Effector memory CD4-positive, alpha-beta T cell (primary cell): ENCODE data around the gene PHACTR3.

Experiments
- DNase-seq, 3 donors: peaks; one replicate each; pipeline ENCODE4 v3.0.0-alpha.2; 2020
- H3K27ac ChIP-seq: 2 replicates; pipeline ENCODE4 v1.7.0; 2013; ENCODE audit warnings: mild to moderate bottlenecking, low read length, moderate library complexity; ENCODE audit not compliant: insufficient read depth, poor library complexity, severe bottlenecking
- H3K27me3 ChIP-seq: replicated peaks from 2 replicates; pipeline ENCODE4 v1.7.0; 2013; ENCODE audit warnings: mild to moderate bottlenecking, low read length; ENCODE audit not compliant: insufficient read depth, control insufficient read depth, poor library complexity, severe bottlenecking
- H3K36me3 ChIP-seq: 2 replicates; pipeline ENCODE4 v1.7.0; 2013; ENCODE audit warnings: mild to moderate bottlenecking, low read length, moderate library complexity; ENCODE audit not compliant: control insufficient read depth, insufficient read depth
- H3K4me1 ChIP-seq: 2 replicates; pipeline ENCODE4 v1.7.0; 2013; ENCODE audit warnings: low read length, mild to moderate bottlenecking; ENCODE audit not compliant: control insufficient read depth, insufficient read depth, poor library complexity, severe bottlenecking
- H3K4me3 ChIP-seq: 2 replicates; pipeline ENCODE4 v1.7.0; 2013; ENCODE audit warnings: low read length, low read depth, mild to moderate bottlenecking; ENCODE audit not compliant: insufficient read depth, poor library complexity, severe bottlenecking
- H3K9me3 ChIP-seq: 2 replicates; pipeline ENCODE4 v1.7.0; 2013; ENCODE audit warnings: mild to moderate bottlenecking, low read length, moderate library complexity; ENCODE audit not compliant: control insufficient read depth

PHACTR3 gene

GRCh38 chr20:59667981-59668515 is 63.7 kb downstream of the PHACTR3 start:
- no peak for DNase-seq
- Histone ChIP-seq H3K9me3 (no peaks in the 10 kb centered on the region), H3K27me3 (no peaks in the 10 kb centered on the region), H3K4me3 (no peak overlapping the region), H3K27ac (no peak overlapping the region), H3K4me1 (no peaks in the 10 kb centered on the region), H3K36me3 (no peaks in the 10 kb centered on the region)

DNA sequence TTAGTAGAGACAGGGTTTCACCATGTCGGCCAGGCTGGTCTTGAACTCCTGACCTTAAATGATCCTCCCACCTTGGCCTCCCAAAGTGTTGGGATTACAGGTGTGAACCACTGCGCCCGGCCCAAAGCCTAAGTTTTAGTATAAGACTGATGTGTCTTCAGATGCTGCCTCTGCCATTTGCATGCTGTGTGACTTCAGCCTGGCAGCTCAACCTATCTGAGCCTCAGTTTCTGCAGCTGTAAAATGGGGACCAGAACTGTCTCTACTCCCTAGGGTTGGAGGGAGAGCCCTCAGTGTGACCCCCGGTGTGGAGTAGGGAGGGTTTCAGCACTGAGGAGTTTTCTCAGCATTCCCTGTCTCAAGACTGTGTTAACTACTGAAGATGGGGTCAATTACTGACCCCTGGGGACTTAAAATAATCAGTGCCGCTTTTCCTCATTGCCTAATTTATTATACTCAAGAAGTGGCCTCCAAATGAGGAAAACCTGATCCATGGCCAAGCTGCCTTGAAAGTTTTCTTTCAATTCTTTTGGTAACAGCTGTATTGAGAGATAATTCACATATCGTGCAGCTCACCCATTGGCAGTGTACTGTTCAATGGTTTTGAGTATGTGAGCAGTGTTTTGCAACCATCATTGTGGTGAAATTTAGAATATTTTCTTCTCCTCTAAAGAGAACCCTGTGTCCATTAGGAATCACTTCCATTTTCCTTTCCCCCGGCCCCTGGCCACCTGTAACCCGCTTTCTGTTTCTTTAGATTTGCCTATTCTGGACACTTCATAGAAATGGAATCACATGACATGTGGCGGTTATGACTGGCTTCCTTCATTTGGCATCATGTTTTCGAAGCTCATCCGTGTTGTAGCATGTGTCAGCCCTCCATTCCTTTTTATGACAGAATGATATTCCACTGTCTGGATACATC is 64.8 kb downstream of the PHACTR3 start:
- Histone ChIP-seq H3K4me1 (no peaks in the 10 kb centered on the region), H3K36me3 (no peaks in the 10 kb centered on the region), H3K27me3 (no peaks in the 10 kb centered on the region), H3K27ac (no peak overlapping the region), H3K9me3 (no peaks in the 10 kb centered on the region), H3K4me3 (no peak overlapping the region)
- no peak for DNase-seq

GRCh38 chr20:59670786-59671492 is 66.6 kb downstream of the PHACTR3 start:
- Histone ChIP-seq H3K4me3 (no peak overlapping the region), H3K9me3 (no peaks in the 10 kb centered on the region), H3K27me3 (no peaks in the 10 kb centered on the region), H3K36me3 (no peaks in the 10 kb centered on the region), H3K4me1 (no peaks in the 10 kb centered on the region), H3K27ac (no peak overlapping the region)
- no peak for DNase-seq

GRCh38 chr20:59671661-59672471 is 67.5 kb downstream of the PHACTR3 start:
- Histone ChIP-seq H3K9me3 (no peaks in the 10 kb centered on the region), H3K36me3 (no peaks in the 10 kb centered on the region), H3K4me1 (no peaks in the 10 kb centered on the region), H3K27me3 (no peaks in the 10 kb centered on the region), H3K4me3 (no peak overlapping the region), H3K27ac (no peak overlapping the region)
- no peak for DNase-seq

- Histone ChIP-seq H3K36me3 (no peaks in the 10 kb centered on the region), H3K4me3 (no peak overlapping the region), H3K4me1 (no peaks in the 10 kb centered on the region), H3K27ac (no peak overlapping the region), H3K9me3 (no peaks in the 10 kb centered on the region), H3K27me3 (no peaks in the 10 kb centered on the region)
- DNase-seq, result no peak
These were observed 68.2 kb downstream of the PHACTR3 start for GRCh38 chr20:59672576-59672975.

GRCh38 chr20:59673288-59673997 is 69.1 kb downstream of the PHACTR3 start:
- H3K4me1 ChIP-seq, result no peaks in the 10 kb centered on the region
- H3K4me3 ChIP-seq, result no peak overlapping the region

DNA sequence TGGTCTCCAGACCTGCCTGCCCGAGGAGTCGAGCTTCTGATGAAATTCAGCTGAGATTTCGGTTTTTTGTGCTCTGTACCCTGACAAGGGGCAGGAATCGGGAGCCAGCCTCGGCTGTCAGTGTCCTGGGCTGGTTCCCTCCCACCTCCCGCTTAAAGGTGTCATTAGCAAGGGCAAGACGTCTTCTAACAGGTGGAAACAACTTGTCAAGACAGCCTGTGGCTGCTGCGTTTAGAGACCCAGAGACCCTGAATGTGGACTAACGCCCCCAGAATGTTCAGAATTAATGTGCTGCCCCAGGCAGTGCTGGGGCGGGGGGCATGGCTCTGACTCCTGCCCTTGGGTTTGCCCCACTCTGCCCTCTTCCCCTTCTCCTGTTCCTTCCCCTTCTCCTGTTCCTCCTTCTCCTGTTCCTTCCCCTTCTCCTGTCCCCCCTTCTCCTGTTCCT is 69.7 kb downstream of the PHACTR3 start:
- Histone ChIP-seq H3K4me1 (no peaks in the 10 kb centered on the region), H3K27ac (no peak overlapping the region), H3K4me3 (no peak overlapping the region), H3K36me3 (no peaks in the 10 kb centered on the region), H3K9me3 (no peaks in the 10 kb centered on the region), H3K27me3 (no peaks in the 10 kb centered on the region)
- DNase-seq, result no peak

More at GRCh38 chr20:59673288-59673997, 69.1 kb downstream of the PHACTR3 start:
- DNase-seq, result no peak
- H3K27ac ChIP-seq, result no peak overlapping the region
- no peaks in the 10 kb centered on the region for H3K27me3 ChIP-seq
- H3K36me3 ChIP-seq, result no peaks in the 10 kb centered on the region
- H3K9me3 ChIP-seq, result no peaks in the 10 kb centered on the region

DNA sequence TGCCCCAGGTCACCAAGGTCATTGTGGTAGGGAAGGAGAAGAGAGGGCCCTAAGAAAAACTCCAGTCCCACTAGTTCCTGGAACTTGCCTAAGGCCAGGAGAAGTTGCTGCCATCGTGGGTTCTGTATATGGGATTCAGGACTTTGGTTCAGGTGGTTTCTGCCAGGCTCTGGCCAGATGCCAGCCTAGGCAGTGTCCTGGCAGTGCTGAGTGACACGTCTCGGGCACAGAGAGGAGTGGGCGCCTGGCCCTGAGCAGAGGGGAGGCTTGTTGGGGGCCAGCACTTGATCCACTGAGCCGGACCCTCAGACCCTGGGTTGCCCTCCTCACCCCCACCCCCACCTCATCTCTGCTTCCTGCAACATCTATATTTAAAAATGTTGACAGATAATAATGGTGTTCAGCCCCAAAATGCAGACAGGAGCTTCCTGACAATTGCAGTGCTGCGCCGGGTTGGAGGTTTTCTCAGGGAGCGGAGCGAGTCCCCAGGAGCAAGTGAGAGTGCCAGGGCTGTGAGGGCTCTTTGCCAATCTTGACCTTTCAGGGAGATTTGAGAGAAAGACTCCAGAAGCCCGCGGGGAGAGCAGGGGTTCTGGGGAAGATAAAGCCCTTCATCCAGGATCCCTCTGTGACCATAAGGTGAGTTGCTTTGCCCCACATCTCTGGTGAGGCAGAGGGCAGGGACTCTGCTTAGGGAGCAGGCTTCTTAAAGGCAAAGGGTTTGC is 71.9 kb downstream of the PHACTR3 start:
- Histone ChIP-seq H3K4me1 (no peaks in the 10 kb centered on the region), H3K36me3 (no peaks in the 10 kb centered on the region), H3K4me3 (no peak overlapping the region), H3K9me3 (no peaks in the 10 kb centered on the region), H3K27ac (no peak overlapping the region), H3K27me3 (no peaks in the 10 kb centered on the region)
- no peak for DNase-seq

GRCh38 chr20:59676851-59677182 is 72.5 kb downstream of the PHACTR3 start:
- no peak for DNase-seq
- no peaks in the 10 kb centered on the region for H3K36me3 ChIP-seq
- no peaks in the 10 kb centered on the region for H3K27me3 ChIP-seq
- no peak overlapping the region for H3K4me3 ChIP-seq
- no peaks in the 10 kb centered on the region for H3K9me3 ChIP-seq
- no peak overlapping the region for H3K27ac ChIP-seq
- no peaks in the 10 kb centered on the region for H3K4me1 ChIP-seq
